ACC112 (cell line): Measurements from ENCODE around the gene NLRP9.

Experiments
- H2AFZ ChIP-seq: fragments of 200-600 bp; sonication (generic); one replicate; pipeline ENCODE4 v1.6.0; 2017; ENCODE audit warnings: antibody characterized with exemption, low read length; ENCODE audit not compliant: unreplicated experiment
- H3K27ac ChIP-seq: fragments of 200-600 bp; sonication (generic); 2 replicates; pipeline ENCODE4 v1.5.1; 2014; ENCODE audit warnings: low read depth, mild to moderate bottlenecking, antibody characterized with exemption, low read length, moderate library complexity
- H3K27me3 ChIP-seq: fragments of 200-600 bp; sonication (generic); 2 replicates; pipeline ENCODE4 v1.6.1; 2014; ENCODE audit warnings: mild to moderate bottlenecking, antibody characterized with exemption, low read length, moderate library complexity, mixed read lengths; ENCODE audit not compliant: insufficient read depth
- H3K36me3 ChIP-seq: fragments of 200-600 bp; sonication (generic); 2 replicates; pipeline ENCODE4 v1.6.1; 2016; ENCODE audit warnings: mild to moderate bottlenecking, antibody characterized with exemption, low read length, moderate library complexity, mixed read lengths; ENCODE audit not compliant: insufficient read depth
- H3K4me1 ChIP-seq: fragments of 200-600 bp; sonication (generic); one replicate; pipeline ENCODE4 v1.6.1; 2016; ENCODE audit warnings: low read length, mixed read lengths; ENCODE audit not compliant: insufficient read depth, unreplicated experiment, control insufficient read depth
- H3K4me3 ChIP-seq: fragments of 200-600 bp; sonication (generic); 2 replicates; pipeline ENCODE4 v1.5.1; 2014; ENCODE audit warnings: mild to moderate bottlenecking, low read depth, low read length
- H3K79me2 ChIP-seq: fragments of 200-600 bp; sonication (generic); one replicate; pipeline ENCODE4 v1.6.0; 2016; ENCODE audit warnings: low read length; ENCODE audit not compliant: control insufficient read depth, unreplicated experiment, insufficient read depth

Gene NLRP9

DNA sequence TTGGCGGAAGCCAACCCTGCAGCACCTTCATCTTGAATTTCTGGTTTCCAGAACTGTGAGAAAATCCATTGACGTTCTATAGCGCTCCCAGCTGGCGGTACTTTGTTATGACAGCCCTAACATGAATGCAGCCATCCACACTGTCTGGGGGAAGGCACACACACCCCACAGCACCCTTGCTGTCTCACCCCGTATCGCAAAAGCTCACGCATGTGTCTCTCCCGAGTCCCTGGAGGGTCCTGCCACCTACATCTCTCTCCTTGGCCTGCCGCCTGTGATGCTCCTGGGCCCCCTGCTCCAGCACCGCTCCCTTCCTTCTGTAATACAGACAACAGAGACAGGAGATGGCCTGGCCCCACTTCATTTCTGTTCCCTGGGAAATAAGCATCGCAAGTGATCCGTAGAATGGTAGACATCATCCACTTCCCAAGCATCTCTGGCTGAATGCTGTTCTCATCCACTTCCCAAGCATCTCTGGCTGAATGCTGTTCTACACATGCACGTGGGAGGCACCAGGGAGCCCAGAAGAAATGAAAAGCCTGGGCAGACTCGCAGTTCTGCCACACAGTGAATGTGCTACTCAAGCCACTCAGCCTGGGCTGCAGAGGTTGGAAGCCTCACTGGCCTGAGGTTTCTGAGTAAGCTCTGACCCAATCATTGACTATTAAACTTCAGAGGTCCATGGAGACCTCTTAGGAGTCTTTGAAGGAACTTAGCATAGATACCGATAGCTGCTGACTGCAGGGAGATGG is 33.5 kb downstream of the NLRP9 start:
- Histone ChIP-seq H3K36me3 (peaks cover 4% of the 10 kb centered on the region; the same call in 1 of the 2 replicates), H3K79me2 (no peaks in the 10 kb centered on the region), H3K4me3 (no peak overlapping the region), H3K4me1 (no peaks in the 10 kb centered on the region), H3K27me3 (no peaks in the 10 kb centered on the region), H2AFZ (no peak overlapping the region), H3K27ac (no peak overlapping the region)

DNA sequence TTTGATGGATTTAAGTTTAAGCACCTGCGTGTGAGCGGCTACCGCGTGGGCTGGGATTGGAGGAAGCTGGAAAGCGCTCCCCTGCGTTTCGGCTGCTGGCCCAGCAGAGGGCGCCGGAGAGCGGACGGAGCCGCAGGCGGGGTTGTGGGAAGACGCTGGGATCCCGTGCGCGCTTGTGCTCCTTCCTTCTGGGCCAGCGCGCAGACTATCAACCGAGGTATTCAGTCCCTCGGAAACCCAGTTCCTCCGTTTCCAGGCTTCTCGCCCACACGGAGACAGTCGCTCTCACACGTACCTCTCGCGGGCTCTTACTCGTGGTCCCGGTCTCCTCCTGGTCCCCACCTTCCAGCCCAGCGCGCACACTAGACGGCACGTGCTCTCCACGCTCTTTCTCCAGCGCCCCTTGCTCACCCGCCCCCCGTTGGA is 34.4 kb downstream of the NLRP9 start:
- Histone ChIP-seq H3K4me3 (no peak overlapping the region), H3K27ac (no peak overlapping the region), H2AFZ (no peak overlapping the region), H3K79me2 (no peaks in the 10 kb centered on the region), H3K36me3 (peaks cover 4% of the 10 kb centered on the region; the same call in 1 of the 2 replicates), H3K27me3 (no peaks in the 10 kb centered on the region), H3K4me1 (no peaks in the 10 kb centered on the region)

DNA sequence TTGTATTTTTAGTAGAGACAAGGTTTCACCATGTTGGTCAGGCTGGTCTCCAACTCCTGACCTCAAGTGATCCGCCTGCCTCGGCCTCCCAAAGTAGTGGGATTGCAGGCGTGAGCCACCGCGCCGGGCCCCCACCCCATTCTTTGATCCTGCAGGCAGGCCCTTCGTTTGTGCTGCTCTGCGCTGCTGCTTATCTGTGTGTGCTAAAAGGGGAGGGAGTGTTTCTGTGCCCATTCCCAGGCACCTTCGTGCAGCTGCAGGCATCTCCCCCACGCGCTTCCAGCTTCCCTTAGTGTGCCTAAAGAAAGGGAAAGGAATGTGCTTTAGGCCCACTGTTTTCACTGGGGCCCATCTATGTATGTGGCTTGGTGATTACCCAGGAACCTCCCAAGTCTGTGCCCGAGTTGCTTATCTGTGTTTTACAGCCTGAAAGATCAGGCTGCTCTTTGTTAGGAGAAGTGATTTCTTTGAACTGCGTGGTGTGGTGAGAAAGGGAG is 36.0 kb downstream of the NLRP9 start:
- no peak overlapping the region for H3K4me3 ChIP-seq
- H2AFZ ChIP-seq, result no peak overlapping the region
- no peaks in the 10 kb centered on the region for H3K4me1 ChIP-seq
- no peaks in the 10 kb centered on the region for H3K79me2 ChIP-seq
- no peak overlapping the region for H3K27ac ChIP-seq
- H3K36me3 ChIP-seq, result peaks cover 4% of the 10 kb centered on the region; the same call in 1 of the 2 replicates
- no peaks in the 10 kb centered on the region for H3K27me3 ChIP-seq

DNA sequence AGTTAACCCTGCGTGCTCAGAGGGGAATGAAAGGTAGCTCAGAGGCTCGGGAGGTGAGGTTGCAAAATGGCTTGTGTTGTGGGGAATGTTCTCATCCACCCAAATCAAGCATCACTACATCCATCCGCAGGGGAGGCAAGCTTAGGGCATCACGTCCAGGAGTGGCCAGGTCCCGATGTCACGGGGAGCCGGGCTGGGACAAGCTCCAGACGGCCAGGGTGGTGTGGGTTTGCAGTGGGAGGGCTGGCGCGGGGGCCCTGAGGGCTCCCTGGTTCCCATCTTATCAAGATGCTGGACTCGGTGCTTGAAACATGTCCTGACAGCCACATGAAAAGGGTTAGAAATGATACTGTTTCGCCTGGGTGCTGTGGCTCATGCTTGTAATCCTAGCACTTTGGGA is 37.4 kb downstream of the NLRP9 start:
- no peak overlapping the region for H3K27ac ChIP-seq
- no peaks in the 10 kb centered on the region for H3K27me3 ChIP-seq
- H3K36me3 ChIP-seq, result peaks cover 4% of the 10 kb centered on the region; the same call in 1 of the 2 replicates
- no peaks in the 10 kb centered on the region for H3K4me1 ChIP-seq
- H3K79me2 ChIP-seq, result no peaks in the 10 kb centered on the region
- H3K4me3 ChIP-seq, result no peak overlapping the region
- no peak overlapping the region for H2AFZ ChIP-seq

DNA sequence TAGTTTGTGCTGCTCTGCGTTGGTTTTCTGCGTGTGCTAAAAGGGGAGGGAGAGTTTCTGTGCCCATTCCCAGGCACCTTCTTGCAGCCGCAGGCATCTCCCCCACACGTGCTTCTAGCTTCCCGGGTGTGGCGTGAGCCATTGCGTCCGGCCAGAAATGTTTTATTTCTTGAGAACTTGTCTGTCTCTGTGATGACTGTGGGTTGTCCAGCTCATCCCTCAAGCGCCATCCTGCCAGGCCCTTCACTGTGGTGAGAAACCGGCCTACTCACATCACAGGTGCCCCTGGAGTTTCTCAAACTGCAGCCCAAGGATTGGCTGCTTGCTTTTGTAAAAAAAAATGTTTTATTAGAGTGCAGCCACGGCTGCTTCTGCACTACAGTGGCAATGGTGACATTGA is 39.0 kb downstream of the NLRP9 start:
- Histone ChIP-seq H3K27me3 (no peaks in the 10 kb centered on the region), H3K4me1 (no peaks in the 10 kb centered on the region), H3K27ac (no peak overlapping the region), H2AFZ (no peak overlapping the region), H3K36me3 (peaks cover 3% of the 10 kb centered on the region; the same call in 1 of the 2 replicates), H3K79me2 (no peaks in the 10 kb centered on the region), H3K4me3 (no peak overlapping the region)

DNA sequence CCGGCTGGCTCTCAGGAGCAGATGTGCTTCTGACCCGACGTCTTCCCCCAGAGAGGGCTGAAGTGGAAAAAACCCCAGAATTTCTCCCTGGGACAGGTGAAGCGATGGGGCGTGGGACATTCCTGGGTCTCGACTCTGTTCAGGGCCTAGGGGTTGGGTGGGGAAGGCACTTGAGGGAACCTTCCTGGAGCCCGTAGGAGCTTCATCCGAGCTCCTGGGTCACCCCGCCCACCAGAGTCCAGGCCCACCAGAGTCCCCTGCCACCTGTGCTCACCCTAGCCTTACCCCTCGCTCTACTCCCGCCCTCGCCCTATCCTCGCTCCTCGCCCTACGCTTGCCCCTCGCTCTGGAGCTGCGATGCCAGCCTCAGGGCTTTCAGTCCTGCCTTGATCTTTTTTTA is 39.9 kb downstream of the NLRP9 start:
- no peaks in the 10 kb centered on the region for H3K4me1 ChIP-seq
- H2AFZ ChIP-seq, result no peak overlapping the region
- no peaks in the 10 kb centered on the region for H3K27me3 ChIP-seq
- H3K27ac ChIP-seq, result no peak overlapping the region
- H3K4me3 ChIP-seq, result no peak overlapping the region
- H3K36me3 ChIP-seq, result no peaks in the 10 kb centered on the region
- H3K79me2 ChIP-seq, result no peaks in the 10 kb centered on the region

DNA sequence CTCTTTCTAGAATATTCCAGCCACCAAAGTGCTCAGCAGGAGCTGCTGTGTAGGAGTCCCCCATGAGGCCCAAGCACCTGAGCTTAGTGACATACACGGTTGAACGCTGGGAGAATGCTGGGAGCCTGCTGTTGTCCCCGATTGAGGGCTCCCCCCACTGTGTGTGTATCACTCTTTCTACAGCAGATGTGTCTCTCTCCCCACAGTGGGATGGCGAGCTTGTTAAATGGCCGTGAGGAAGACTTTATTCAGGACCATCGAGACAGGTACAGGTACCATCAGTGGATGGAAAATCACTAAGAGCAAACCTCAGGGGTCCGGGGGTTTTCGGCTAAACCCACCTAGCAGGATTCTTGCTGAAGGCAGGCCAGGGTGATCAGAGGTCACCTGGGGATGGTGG is 40.5 kb downstream of the NLRP9 start:
- H3K4me1 ChIP-seq, result no peaks in the 10 kb centered on the region
- no peaks in the 10 kb centered on the region for H3K36me3 ChIP-seq
- no peak overlapping the region for H2AFZ ChIP-seq
- no peaks in the 10 kb centered on the region for H3K79me2 ChIP-seq
- no peak overlapping the region for H3K4me3 ChIP-seq
- no peaks in the 10 kb centered on the region for H3K27me3 ChIP-seq
- no peak overlapping the region for H3K27ac ChIP-seq

DNA sequence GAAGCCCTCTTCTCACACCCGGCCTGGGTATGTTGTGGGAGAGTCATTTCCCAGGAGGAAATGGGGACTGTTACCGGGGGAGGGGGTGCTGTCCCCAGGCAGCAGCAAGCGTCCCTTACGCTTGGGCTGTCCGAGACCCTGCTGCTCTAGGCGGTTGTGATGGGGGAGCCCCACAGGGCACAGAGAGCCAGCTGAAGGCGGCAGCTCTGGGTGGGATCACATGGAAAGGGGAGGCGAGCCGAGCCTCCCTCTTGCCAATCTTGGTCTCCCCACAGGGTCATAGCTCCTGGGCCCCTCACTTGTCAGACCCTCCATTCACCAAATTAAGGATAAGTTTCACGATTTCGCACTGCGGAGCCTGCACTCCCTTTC is 41.1 kb downstream of the NLRP9 start:
- Histone ChIP-seq H3K27ac (no peak overlapping the region), H2AFZ (no peak overlapping the region), H3K36me3 (no peaks in the 10 kb centered on the region), H3K4me1 (no peaks in the 10 kb centered on the region), H3K79me2 (no peaks in the 10 kb centered on the region), H3K4me3 (no peak overlapping the region), H3K27me3 (no peaks in the 10 kb centered on the region)

DNA sequence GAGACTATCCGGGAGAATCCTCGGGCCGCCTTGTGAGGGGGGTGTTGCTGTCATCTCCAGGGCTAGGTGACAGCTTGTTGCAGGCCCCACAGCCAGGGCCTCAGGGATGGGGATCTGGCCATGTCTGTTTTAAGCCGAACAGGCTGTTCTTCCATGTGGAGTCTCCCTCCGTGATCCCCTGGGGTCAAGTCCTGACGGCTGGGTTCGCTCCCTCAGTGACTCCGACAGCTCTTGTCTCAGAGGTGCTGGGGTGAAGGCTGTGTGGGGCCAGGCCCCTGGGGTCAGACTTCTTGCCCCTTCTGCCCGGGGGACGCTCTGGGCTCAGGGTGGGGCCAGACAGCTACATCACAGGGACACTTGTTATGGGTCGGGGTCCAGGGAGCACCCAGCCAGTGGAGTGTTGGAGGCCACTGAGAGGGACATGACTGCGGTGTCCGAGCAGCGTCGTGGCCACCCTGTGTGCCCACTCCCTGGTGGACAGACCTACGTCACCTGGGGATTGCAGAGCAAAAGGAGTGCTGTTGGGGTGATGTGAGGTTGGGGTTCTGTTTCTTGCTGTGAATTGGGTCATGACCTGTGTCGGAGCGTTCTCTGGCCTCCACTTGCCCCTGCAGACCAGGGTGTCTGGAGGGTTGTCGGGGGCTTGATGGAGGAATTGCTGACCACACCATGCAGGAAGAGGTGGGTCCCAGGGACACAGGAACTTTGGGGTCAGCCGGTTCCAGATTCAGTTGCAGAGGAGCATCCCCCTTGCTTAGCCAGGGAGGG is 41.7 kb downstream of the NLRP9 start:
- Histone ChIP-seq H3K27ac (no peak overlapping the region), H3K4me3 (no peak overlapping the region), H3K36me3 (no peaks in the 10 kb centered on the region)

DNA sequence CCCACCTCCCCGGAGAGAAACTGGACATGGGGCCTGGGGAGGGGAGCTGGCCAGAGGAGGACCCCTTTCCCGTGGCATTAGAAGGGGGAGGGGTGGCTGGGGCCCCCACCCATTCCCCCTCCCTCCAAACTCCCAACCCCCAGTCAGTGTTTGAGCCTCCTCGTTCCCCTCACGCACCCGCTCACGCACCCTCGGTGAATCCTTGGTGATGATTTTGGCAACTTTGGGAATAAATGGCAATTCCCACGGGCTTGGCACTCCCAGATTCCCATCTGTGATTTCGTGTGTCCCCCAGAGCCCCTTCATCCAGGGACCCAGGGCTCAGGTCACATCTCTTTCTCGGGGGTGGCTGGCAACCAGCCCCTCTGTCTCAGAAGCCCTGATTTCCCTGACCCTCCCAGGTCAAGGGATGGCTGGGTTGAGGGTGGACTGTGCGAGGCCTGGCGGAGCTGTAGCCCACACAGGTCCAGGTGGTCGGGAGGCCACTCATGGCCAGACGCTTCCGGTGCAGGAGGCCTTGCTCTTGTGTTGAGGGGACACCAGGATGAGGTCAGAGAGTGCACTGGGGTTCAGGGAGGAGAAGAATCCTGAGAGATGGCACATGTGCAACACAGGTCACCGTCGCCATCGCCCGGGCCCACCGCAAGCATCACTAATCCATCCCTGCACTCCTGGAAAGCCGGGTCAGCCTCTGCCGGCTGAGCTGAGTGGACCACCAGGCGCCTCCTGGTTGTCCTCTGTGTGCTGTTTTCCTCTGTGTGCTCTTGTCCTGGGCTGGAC is 42.5 kb downstream of the NLRP9 start:
- H3K4me3 ChIP-seq, result no peak overlapping the region
- H3K27ac ChIP-seq, result no peak overlapping the region
- H3K4me1 ChIP-seq, result no peaks in the 10 kb centered on the region
- no peak overlapping the region for H2AFZ ChIP-seq
- H3K79me2 ChIP-seq, result no peaks in the 10 kb centered on the region
- no peaks in the 10 kb centered on the region for H3K36me3 ChIP-seq
- H3K27me3 ChIP-seq, result no peaks in the 10 kb centered on the region

More for the DNA sequence above, 41.7 kb downstream of the NLRP9 start:
- H3K4me1 ChIP-seq, result no peaks in the 10 kb centered on the region
- H2AFZ ChIP-seq, result no peak overlapping the region
- H3K79me2 ChIP-seq, result no peaks in the 10 kb centered on the region
- no peaks in the 10 kb centered on the region for H3K27me3 ChIP-seq
